Kidney glomerular epithelial cell (primary cell): ENCODE results near the gene ATP6V1A.
"Not testable (repeated sequence)": the region's sequence is repeated elsewhere in the genome, so short reads cannot be mapped to it uniquely, and the experiment has no call there.

Experiments used
- DNase-seq: peaks from one replicate; lab custom pipeline; 2025; lab: John Stamatoyannopoulos, UW

ATP6V1A gene

DNA sequence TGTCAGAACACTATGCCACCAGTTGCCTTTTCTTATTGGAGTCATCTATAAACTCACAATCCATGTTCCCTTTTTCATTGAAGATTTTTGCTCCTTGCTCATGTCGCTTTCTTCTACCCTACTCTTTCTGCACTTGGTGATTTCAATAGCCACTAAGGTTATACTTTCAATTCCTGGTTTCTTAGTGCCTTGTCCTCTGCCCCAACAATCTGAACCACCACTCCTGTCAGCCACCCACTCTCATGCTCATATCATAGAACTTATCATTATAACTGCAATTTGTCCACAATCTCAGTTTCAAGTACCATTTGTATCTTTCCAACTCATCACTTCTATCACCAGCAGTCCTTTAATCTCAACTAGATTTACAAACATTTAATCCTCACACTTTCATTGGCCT, 81.8 kb downstream of the ATP6V1A start:
- no peak for DNase-seq

DNA sequence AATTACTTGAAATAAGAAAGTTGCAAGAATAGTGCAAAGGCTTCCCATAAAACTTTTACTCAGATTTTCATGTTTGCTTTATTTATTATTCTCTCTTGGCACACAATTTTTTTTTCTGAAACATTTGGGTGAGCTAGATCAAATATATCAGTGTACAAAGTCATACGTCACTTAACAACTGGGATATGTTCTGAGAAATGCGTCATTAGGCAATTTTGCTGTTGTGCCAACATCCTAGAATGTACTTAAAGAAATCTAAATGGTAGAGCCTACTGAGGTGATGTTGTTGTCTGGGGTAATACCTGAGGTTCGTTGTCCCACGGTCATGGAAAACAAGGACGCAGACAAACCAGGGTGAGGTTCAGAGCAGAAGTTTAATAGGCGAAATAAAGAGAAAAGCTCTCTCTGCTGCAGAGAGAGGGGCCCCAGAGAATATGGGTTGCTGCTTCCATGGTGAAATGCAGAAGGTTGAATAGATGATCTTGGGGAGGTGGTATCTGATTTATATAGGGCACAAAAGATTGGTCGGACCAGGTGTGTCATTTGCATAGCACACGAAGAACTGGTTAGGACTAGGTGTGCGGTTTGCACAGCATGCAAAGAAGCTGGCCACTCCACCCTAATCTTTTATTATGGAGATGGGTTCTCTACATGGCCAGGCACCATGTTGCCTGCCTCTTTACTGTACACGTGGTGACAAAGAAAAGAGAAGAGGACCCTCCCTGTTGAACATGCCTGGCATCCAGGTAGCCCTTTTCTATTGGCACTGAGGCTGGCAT, 82.9 kb downstream of the ATP6V1A start:
- no peak for DNase-seq

DNA sequence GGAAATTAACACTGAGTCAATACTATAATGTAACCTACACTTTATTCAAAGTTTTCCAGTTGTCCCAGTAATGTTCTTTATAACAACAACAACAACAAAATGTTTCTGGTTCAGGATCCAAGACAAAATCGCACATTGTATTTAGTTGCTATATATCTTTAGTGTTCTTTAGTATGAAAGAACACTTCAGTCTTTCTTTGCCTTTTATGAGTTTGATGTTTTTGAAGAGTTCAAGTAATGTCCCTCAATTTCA, 84.2 kb downstream of the ATP6V1A start:
- no peak for DNase-seq

DNA sequence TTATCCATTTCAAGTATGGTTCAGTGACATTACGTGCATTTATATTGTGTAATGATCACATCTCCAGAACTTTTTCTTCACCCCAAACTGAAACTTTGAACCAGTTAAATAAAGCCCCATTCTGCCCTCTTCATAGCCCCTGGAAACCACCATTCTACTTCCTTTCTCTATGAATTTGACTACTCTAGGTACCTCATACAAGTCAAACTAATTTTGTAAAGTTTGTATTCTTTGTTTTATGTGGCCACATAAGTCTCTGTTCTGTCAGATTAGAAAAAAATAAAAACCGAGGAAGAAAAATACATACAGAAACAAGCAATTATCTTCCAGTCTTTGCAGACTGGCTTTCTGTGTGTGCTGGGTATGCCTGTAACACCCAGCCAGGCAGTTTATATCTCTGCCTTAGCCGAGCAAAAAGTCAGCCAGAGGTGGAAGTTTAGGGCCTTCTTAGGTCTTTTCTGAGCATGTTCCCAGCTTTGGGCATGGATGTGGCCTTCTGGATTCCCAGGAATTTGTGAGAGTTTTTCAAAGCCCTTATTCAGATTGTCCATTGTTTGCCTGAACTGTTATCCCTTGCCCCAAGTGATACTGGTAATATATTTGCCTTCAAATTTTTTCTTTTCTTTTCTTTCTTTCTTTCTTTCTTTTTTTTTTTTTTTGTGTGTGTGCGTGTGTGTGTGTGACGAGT, 85.8 kb downstream of the ATP6V1A start:
- no peak for DNase-seq

DNA sequence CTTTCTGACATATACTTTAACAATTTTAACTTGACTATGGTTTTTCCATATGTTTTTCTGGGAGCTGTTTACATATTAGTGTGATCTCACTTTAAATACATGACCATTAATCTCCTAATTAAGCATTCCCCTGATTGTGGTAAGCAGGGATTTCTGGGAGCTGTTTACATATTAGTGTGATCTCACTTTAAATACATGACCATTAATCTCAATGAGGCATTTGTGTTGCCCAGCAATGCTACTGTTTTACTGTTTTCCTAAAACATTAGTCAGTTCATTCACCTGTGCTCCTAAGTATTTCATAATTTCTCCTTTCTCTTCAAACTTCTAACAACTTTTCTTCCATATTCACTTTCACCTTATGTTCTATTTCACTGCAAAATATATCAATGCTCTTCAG, 88.1 kb downstream of the ATP6V1A start:
- peak; percentile 16 for DNase-seq

DNA sequence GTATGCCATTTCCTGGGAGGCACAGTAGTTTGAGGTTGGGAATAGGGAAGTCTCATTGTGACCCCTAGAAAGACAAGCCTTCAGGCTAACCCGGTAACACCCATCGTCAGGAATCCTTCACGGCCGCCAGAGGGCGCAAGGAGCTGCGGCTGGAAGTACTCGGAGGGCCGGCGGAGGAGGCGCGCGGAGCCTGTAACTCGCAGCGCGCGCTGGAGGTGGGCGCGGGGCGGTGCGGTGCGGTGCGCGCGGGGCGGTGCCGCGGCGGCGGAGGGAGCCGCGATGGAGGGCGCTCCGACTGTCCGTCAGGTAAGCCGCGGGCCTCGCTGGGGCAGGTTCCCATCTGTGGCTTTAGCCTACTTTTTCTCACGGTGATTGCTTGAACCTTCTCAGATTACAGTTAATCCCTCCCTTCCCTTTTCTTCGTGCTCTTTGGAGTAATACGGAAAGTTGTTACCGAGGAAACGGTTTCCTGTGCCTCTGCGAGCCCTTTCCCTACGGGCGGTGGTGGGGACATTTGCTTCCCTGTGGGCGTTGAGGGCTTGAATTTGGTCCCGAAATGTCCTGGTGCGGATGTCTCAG, 91.9 kb downstream of the ATP6V1A start, which contains the start of gene GRAMD1C:
GRAMD1C (plus strand) TSS at position 158 of the 579 bp plus-strand sequence; CDS start at position 280, 122 bp downstream.
- DNase-seq = peak; percentile 83

DNA sequence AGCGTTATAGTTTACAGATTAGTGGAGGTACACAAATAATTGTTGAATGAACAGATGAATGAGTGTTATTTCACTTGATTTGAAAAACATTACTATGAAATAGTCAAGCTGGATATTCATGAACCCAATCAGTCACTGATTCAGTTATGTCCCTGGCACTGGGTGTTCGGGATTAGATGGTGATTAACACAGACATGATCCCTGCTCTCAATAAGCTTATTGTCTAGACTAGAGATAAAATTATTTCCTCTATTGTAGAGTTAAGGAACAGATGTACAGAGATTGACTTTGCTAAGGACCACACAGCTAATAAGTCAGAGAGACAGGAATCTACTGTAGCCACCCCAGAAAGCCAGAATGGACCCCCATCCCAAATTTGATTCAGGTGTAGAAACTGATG, 92.7 kb downstream of the ATP6V1A start:
- DNase-seq = no peak

DNA sequence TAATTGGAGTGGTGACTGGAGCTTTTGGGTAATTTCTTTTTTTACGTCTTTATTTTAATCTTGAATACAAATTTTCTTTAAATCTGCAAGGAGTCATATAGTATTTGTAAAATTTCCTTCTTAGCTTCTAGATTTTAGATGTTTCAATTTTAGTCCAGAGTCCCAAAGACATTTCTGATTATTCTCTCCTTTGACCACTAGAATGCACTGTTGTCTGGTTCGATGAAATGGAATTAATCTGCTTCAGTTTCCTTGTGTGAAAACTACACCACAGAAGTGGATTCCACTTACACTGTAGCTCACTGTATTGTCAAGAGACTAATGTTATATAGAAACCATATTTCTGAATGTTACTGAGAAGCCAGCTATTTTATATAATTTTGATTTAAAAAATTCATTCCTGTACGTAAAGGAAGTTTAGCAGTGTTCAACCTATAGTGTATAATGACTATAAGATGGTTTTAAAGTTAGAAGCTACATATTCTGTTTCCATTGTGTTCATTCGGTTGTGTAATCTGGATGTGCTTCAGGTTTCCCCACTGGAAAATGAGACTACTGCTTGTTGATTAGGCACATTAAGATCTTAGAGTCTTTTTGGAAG, 97.9 kb downstream of the ATP6V1A start:
- DNase-seq = peak; percentile 8

DNA sequence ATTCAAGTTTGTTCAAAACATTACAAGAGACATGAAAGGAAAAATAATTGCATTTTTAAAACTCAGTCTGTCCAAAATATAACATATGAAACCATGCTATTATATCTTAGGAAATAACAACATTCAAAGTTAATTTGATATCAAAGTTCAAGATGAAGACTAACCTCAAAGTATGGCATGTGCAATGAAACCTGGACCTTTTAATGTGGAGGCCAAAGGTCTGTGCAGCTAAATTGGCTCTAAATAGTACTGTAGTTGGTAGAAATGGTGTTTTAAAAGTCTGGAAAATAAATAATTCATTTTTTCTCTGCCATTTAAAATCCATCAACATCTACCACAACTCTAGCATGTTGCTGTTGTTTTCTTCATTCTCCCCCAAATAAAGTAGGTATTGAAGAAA, 100.4 kb downstream of the ATP6V1A start:
- no peak for DNase-seq

DNA sequence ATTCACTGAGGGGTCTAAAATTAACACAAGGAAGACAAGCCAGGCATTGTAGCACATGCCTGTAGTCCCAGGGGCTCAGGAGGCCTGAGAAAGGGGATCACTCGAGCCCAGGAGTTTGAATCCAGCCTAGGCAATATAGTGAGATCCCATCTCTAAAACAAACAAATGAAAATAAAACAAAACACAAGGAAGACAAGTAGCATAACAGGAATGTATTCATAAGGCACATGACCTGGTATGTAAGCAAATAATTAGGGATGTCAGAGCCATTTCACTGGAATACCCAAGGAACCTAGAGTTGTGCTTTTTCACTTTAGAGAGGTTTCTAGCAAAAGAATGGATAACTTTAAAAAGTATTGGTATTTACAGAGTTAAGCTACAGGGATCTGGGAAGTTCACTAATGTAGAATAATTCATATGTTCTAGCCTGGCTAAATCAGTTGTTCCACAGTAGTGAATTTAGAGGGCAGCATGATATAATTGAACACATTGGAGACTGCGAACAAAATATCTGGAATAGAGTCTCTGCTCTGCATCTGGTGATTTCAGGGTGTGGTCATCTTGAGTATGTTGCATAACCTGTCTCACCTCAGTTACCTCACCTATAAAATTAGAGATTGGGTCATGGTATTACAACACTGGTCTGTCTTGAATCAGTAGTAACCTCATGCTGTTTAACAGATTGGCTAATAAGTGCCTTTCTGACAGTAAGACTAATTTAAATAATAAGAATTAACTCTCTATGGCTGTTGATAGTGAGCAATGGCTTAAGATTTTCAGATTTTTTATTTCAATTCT, 101.0 kb downstream of the ATP6V1A start:
- DNase-seq = no peak

DNA sequence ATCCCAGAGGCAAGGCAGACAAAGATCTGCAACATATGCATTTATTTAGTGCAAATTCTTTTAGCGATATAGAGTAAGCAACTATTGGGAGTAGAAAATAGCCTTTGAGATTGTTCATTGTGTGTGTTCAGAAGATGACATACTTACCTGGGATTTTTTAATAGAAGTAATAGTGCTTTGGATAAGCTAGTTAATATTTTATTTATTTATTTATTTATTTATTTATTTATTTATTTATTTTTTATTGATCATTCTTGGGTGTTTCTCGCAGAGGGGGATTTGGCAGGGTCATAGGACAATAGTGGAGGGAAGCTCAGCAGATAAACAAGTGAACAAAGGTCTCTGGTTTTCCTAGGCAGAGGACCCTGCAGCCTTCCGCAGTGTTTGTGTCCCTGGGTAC, 102.2 kb downstream of the ATP6V1A start:
- not testable (repeated sequence) for DNase-seq

DNA sequence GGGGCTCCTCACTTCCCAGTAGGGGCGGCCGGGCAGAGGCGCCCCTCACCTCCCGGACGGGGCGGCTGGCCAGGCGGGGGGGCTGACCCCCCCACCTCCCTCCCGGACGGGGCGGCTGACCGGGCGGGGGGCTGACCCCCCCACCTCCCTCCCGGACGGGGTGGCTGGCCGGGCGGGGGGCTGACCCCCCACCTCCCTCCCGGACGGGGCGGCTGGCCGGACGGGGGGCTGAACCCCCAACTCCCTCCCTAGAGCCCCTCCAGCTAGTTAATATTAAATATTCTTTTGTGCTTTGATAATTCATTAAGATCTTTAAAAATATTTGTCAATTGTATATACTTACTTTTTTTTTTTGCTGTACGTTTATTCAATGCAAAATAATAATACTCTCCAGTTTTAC, 103.0 kb downstream of the ATP6V1A start:
- not testable (repeated sequence) for DNase-seq

DNA sequence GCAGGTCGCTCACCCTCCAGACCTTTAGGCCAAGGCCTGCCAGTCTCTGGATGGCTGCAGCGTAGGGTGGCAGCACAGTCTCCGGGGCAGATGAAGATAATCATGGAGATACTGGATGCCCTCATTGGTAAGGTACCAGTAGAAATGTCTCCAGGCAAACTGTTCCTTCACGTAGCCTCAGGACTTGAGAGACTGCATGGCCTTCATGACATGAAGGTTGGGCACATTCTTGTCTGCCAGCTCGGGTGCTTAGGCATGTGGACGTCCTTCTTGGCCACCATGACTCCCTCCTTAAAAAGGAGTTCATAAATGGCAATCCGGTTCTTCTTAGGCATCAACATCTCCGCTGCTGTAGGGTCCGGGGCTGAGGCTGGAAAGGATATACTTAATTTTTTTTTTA, 103.6 kb downstream of the ATP6V1A start:
- not testable (repeated sequence) for DNase-seq

DNA sequence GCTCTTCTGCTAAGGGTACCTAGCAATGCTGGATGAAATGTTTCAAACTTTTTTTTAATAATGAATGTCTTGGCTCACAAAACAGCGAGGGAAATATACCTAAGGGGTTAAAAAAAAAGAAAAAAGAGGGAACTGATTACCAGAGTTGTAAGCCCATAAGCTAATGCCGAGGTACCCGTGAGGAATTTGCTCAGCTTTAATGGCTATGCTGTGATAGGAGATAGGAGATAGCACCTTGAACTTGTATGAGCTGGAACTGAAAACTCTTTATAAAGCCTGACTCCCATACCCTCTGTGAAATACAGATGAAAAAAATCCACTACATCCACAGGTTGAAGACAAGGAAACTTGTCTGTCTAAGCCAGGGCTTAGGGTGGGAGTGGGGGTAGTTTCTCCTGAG, 105.7 kb downstream of the ATP6V1A start:
- DNase-seq = no peak
